HG02610 (cell line): ENCODE measurements around the gene BANF2.
A peak's percentile ranks its signal among the peaks of the same experiment; 100 is the strongest.
"Not testable (repeated sequence)": the region's sequence is repeated elsewhere in the genome, so short reads cannot be mapped to it uniquely, and the experiment has no call there.

Experiments
- ATAC-seq: cut with Tn5 transposase; IDR thresholded peaks from one replicate; pipeline ENCODE4 v1.9.1; 2021; ENCODE audit warnings: mild to moderate bottlenecking, moderate library complexity; ENCODE audit not compliant: unreplicated experiment

The BANF2 gene

DNA sequence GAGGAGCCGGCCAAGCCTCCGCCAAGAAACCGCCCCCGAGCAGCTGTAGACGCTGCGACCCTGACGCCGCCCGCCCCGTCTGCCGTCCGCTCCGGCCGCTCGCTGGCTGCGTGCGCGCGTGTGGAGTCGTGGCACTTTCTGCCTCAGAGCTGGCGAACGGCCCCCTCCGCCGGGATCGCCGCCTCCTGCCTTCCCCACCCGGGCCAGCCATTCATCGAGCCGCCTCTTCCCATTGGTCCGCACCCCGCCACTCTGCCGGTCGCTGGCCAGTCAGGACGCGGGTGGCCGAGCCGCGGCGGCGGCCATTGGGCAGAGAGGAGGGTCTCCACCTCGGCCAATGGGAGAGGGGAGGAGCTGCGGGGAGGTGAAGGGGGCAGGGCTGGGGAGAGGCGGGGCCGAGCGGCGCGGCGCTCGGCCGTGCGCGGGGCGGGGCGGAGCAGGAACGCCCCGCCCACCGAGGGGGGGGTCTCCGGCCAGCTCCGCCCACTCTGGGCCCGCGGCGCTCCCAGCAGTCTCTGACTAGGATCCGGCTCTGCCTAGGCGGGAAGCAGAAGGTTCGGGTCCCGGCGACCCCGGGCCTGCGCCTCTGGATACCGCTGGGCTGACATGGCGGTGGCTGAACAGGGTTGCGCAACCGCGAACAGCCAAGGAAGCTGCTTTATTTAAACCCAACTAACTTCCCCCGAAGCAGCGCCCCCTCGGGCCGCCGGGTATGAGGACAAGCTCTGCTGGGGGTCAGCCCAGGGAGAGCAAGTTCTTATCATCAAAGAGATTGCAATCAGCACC is 17.5 kb upstream of the BANF2 start, which contains the start of gene RRBP1:
Gene RRBP1, minus strand, starts transcription at position 140 of the 786 bp plus-strand sequence. CDS start 21,735 bp downstream, outside the sequence.
- peak; percentile 87 for ATAC-seq

DNA sequence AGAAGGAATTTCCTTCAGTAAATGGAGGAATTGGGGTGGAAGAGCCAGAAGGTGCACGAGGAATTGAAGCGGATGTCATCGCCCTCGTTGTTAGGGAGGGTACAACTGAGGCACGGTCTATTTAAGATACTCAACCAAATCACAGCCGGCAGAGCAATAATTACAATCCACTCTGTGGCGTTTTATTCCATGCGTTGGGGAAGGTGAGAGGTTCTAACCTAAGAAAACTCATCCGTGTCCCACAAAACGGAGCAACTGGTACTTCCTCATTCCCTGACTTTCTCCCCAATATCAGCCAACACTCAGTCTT is 16.9 kb upstream of the BANF2 start:
- ATAC-seq: no peak

- ATAC-seq: no peak
Measured at GRCh38 chr20:17683218-17684076, 16.3 kb upstream of the BANF2 start.

- ATAC-seq: no peak
Measured at GRCh38 chr20:17684077-17684888, 15.5 kb upstream of the BANF2 start.

GRCh38 chr20:17685168-17685567 is 14.6 kb upstream of the BANF2 start:
- no peak for ATAC-seq

GRCh38 chr20:17687800-17688199 is 12.0 kb upstream of the BANF2 start:
- no peak for ATAC-seq

DNA sequence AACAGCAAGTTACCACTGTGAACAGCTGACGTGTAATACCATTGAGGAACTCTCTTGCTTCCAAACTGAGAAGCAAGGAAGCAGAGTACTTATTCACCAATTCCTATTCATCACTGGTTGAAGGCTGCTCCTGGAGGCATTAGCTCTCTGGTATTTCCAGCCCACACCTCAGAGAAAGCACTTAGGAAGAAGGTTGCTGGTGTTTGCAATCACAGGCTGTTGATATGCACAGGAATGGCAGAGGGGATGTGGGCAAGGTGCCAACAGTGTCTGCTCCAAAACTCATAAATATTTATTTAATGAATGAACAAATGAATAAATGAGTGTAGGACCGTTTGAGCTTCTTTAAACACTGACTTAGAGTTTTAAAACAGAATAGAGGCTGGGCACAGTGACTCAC is 10.8 kb upstream of the BANF2 start:
- ATAC-seq: no peak

DNA sequence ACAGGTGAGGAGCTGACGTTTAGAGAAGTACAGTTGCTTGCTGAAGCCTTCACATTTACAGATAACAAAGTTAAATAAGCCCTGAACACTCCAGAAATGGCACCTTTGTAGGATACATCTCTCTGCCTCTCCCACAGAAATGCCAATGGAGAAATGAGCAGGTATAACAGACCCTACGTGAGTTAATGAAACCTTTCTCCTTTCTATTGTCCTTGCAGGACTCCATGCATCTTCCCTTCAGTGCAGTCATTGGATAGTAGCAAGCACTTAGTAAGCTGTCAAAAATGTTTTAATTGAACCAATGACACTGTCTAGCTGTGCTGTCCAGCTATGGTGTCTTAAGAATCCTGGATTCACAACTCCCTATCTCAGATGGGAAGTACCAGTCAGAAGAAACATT is 9.6 kb upstream of the BANF2 start:
- ATAC-seq: no peak

DNA sequence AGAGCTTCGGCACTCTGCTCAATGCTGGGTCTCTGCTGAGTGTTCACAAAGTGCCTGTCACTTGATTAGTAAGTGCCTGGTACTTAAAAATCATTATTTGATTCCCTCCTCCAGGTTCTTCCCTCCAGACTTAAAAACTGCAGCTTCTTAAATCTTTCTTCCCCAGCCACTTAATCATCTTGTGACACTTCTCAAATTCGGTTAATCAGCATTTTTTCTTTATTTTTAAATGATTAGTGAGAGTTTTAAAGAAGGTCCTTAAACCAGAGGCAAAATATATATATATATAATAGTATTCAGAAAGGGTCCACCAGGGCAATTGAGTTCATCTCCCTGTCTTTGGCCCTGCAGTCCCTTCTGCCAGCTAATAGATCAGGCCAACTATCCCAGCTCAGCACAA is 8.0 kb upstream of the BANF2 start:
- no peak for ATAC-seq

DNA sequence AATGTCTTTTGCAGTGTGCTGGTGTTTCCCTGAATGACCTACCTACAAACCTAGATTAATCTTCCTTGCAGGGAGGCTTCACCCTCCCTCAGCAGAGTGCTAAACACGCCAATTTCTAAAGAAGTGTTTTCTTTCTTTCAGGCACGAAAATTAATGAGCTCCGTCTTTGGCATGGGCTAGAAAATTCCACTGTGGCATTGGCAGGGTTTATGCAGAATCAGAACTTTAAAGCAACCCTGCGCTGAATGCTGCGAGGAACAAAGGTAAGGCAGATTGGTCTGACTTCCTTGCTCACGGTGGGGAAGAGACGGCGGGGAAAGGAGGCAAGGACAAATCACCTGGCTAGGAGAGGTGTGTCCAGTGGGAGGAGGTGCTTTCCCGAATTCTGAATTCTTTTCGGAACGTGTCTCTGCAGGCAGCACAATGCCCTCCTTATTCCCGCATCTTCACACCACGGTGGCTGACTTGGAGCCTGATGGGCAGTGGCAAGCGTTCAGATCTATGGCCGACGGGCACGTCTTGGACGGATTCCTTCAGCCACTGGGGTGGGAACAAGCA is 6.2 kb upstream of the BANF2 start:
- no peak for ATAC-seq

- no peak for ATAC-seq
Measured at GRCh38 chr20:17694767-17695166, 5.0 kb upstream of the BANF2 start.

DNA sequence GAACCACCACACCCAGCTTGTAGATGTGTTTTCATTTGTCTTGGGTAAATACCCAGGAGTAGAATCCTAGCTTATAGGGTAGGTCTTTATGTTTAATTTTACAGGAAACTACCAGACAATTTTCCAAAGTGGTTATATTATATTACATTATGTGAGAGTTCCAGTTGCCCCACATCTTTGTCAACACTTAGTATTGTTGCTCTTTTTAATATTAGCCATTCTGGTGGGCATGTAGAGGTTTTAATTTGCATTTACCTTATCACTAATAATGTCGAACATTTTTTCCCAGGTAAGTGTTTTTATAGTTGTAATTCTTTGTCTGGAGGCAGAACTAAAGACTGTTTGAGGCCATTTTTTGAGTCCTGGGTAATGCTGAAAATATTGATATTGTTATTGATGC is 3.5 kb upstream of the BANF2 start:
- ATAC-seq: no peak

- ATAC-seq: no peak
Measured at GRCh38 chr20:17697171-17697570, 2.6 kb upstream of the BANF2 start.

DNA sequence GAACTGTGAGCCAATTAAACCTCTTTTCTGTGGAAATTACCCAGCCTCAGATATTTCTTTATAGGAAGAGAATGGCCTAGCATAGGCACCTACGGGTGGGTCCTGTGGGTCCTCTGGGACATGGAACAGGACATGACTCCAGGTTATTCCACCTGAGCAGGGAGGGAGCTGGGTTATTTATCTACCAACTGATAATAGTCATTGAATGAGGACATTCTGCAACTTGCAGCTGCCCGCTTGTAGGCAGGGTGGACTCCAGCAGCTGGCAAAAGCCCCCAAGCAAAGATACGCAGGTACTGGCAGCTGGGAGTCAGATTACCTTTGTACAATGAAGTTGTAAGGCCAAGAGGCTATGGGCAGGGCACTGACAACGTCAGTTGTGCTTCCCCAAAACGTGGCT is 1.4 kb upstream of the BANF2 start:
- no peak for ATAC-seq

GRCh38 chr20:17700637-17701036 is 871 bp downstream of the BANF2 start:
- ATAC-seq: no peak

GRCh38 chr20:17701826-17702225 is 2.1 kb downstream of the BANF2 start:
- ATAC-seq: no peak

DNA sequence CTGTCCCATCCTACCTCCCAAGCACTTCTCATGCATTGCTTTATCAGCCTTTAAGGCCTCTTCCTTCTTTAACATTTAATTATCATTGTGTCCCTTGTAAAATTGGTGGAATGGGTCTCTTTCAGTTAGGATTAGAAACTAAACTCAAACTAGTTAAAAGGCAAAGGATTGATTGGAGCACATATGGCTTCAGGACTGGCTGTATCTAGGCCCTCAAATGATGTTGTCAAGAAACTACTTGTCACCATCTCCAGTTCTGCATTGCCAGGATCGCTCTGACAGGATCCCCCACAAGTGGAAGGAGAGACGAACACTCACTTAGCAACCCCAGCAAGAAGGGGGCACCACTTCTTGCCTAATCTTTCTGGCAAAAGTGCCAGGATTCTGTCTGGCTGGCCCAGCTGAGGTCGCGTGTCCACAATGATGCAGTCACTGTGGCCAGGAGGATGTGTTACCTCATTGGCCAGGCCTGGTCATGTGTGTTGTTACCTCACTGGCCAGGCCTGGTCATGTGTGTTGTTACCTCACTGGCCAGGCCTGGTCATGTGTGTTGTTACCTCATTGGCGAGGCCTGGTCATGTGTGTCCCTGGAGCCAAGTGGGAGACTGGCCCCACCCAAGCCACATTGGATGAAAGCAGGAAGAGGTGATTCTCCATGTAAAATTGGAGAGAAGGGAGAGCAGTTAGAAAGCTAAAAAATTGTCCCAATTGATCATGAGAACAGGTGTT is 5.0 kb downstream of the BANF2 start:
- no peak for ATAC-seq

DNA sequence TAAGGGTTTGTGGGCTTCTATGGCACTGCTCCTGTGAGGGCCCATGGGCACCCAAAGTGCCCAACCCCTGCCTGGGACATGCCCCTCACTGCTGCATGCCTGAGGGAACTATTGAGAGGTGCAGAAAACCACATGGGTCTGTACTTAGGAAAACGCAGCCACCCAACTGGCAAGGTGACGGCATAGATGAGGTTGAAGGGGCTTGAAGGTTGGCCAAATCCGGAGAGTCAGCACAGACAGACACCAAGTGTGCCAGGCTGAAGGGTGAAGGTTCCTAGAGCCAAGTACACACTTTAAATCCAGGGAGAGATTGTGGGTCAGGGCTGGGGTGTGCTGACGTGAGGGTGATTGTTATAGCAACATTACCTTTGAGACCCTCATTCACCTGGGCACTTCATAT is 6.2 kb downstream of the BANF2 start:
- no peak for ATAC-seq

DNA sequence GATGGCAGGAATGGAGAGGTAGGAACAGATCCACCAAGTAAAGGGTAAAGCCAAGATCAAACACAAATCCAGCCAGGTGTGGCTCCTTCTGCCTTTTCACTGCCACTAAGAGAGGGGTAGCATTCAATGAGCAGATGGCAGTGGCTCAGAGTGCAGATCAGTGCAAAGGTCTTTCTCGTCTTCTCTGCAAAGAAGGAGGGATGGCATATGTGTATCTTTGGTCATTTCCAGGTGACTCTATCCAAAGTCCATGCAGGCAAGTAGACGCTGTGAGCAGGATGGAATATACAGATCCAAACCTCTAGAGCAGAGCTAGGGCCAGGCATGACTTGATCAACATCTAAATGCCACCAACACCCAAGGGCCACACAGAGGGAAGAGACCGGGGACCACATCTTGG is 6.9 kb downstream of the BANF2 start:
- no peak for ATAC-seq

- not testable (repeated sequence) for ATAC-seq
Measured at GRCh38 chr20:17707951-17708350, 8.2 kb downstream of the BANF2 start.
